DND-41 (cell line): ENCODE measurements around the gene CTRB1.

Experiments used
- ATAC-seq: fragments of 200-7000 bp; cut with Tn5 transposase; 3 replicates; pipeline ENCODE4 v1.9.1; 2021; ENCODE audit warnings: low read depth; ENCODE audit not compliant: insufficient read depth
- DNase-seq: peaks from one replicate; pipeline ENCODE4 v3.0.0-alpha.2; 2020
- H2AFZ ChIP-seq: 2 replicates; pipeline ENCODE4 v1.6.0; 2012; ENCODE audit warnings: low read depth, low read length
- H3K27ac ChIP-seq: 2 replicates; pipeline ENCODE4 v1.5.1; 2012; ENCODE audit warnings: low read length, inconsistent platforms
- H3K27me3 ChIP-seq: fragments of 200-600 bp; sonication (generic); 2 replicates; pipeline ENCODE4 v1.6.0; 2012; ENCODE audit warnings: low read length, mild to moderate bottlenecking, inconsistent platforms; ENCODE audit not compliant: insufficient read depth, poor library complexity
- H3K36me3 ChIP-seq: 2 replicates; pipeline ENCODE4 v1.5.1; 2012; ENCODE audit warnings: low read length, inconsistent platforms; ENCODE audit not compliant: insufficient read depth
- H3K4me1 ChIP-seq: 2 replicates; pipeline ENCODE4 v1.5.1; 2012; ENCODE audit warnings: mild to moderate bottlenecking, low read length; ENCODE audit not compliant: insufficient read depth
- H3K4me2 ChIP-seq: 2 replicates; pipeline ENCODE4 v1.6.0; 2012; ENCODE audit warnings: mild to moderate bottlenecking, moderate library complexity, low read length, inconsistent platforms; ENCODE audit not compliant: insufficient read depth
- H3K4me3 ChIP-seq, 2 experiments: fragments of 200-600 bp in 1 of 2; shearing (Covaris generic) in 1 of 2; 2 replicates each; pipeline ENCODE4 v1.5.1; 2012 to 2016; ENCODE audit warnings: inconsistent platforms in 2 of 2, low read length in 2 of 2, mild to moderate bottlenecking in 2 of 2, low read depth in 1 of 2, moderate library complexity in 1 of 2
- H3K79me2 ChIP-seq: 2 replicates; pipeline ENCODE4 v1.6.0; 2012; ENCODE audit warnings: low read length, inconsistent platforms; ENCODE audit not compliant: insufficient read depth
- H3K9ac ChIP-seq: 2 replicates; pipeline ENCODE4 v1.6.0; 2012; ENCODE audit warnings: low read depth, mild to moderate bottlenecking, inconsistent platforms, low read length, moderate library complexity
- H3K9me3 ChIP-seq: 2 replicates; pipeline ENCODE4 v1.5.1; 2012; ENCODE audit warnings: low read length, moderate library complexity, mild to moderate bottlenecking, inconsistent platforms; ENCODE audit not compliant: insufficient read depth, severe bottlenecking
- H4K20me1 ChIP-seq: 2 replicates; pipeline ENCODE4 v1.6.0; 2012; ENCODE audit warnings: low read length; ENCODE audit not compliant: insufficient read depth
- EZH2 ChIP-seq: IDR thresholded peaks from 3 replicates; pipeline ENCODE4 v1.6.1; 2012; ENCODE audit warnings: borderline replicate concordance, low read depth, mild to moderate bottlenecking, moderate library complexity, low read length, inconsistent platforms; ENCODE audit not compliant: severe bottlenecking
- TF ChIP-seq, protein P1 (sequence below): IDR thresholded peaks from 2 replicates; pipeline ENCODE4 v1.5.1; 2012; ENCODE audit warnings: borderline replicate concordance, low read length, moderate library complexity, mild to moderate bottlenecking; ENCODE audit not compliant: poor library complexity, severe bottlenecking; ENCODE audit errors: extremely low read depth

The CTRB1 gene

DNA sequence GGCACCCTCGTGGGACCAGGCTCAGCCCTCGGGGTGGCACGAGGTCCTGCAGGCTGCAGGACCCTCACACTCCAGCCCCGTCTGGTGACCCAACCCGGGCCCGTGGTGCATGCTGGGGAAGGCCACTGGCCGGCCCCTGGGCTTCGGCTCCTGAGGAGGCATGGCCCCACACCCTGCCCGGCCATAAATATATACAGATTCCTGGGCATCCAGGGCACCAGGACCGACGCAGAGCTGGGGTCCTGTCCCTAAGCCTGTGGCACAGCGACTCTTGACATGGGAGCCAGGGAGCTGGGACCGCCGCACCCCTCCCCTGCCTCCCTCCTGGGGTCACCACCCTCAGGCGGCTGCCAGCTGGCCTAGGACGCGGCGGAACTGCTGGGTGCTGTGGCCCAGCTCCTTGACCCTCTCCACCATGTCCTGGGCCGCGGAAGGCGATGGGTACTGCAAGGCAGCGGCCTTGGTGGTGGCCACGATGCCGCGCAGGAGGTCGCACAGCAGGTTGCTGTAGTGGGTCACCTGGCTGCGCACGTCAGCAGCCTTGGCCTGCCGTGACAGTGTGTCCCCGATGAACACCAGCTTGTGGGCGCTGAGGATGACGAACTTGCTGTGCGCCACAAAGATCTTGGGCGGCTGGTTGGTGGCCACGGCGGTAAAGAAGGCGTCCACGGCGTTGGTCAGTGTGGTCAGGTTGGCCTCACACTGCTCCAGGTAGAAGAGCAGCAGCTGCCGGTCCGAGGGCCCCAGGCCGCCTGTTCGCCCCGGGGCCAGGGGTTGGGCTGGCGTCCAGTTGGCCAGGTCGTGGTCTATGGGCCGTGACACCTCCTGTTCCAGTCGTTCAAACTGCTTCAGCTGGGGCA lies 10.6 kb downstream of the CTRB1 start:
- no peaks in the 10 kb centered on the region for H3K9me3 ChIP-seq
- H3K9ac ChIP-seq, result no peak overlapping the region
- H2AFZ ChIP-seq, result no peak overlapping the region
- no peak overlapping the region for H3K4me3 ChIP-seq
- peaks cover 6% of the 10 kb centered on the region for H3K4me1 ChIP-seq
- no peak for TF ChIP-seq EZH2
- TF ChIP-seq, protein P1, sequence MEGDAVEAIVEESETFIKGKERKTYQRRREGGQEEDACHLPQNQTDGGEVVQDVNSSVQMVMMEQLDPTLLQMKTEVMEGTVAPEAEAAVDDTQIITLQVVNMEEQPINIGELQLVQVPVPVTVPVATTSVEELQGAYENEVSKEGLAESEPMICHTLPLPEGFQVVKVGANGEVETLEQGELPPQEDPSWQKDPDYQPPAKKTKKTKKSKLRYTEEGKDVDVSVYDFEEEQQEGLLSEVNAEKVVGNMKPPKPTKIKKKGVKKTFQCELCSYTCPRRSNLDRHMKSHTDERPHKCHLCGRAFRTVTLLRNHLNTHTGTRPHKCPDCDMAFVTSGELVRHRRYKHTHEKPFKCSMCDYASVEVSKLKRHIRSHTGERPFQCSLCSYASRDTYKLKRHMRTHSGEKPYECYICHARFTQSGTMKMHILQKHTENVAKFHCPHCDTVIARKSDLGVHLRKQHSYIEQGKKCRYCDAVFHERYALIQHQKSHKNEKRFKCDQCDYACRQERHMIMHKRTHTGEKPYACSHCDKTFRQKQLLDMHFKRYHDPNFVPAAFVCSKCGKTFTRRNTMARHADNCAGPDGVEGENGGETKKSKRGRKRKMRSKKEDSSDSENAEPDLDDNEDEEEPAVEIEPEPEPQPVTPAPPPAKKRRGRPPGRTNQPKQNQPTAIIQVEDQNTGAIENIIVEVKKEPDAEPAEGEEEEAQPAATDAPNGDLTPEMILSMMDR, result no peak
- ATAC-seq (no peak), DNase-seq (no peak)
- no peaks in the 10 kb centered on the region for H3K27me3 ChIP-seq
- no peak overlapping the region for H3K27ac ChIP-seq
- no peak overlapping the region for H3K4me2 ChIP-seq
- H4K20me1 ChIP-seq, result peaks cover 6% of the 10 kb centered on the region; the same call in 1 of the 2 replicates
- H3K79me2 ChIP-seq, result no peaks in the 10 kb centered on the region
- no peaks in the 10 kb centered on the region for H3K36me3 ChIP-seq

DNA sequence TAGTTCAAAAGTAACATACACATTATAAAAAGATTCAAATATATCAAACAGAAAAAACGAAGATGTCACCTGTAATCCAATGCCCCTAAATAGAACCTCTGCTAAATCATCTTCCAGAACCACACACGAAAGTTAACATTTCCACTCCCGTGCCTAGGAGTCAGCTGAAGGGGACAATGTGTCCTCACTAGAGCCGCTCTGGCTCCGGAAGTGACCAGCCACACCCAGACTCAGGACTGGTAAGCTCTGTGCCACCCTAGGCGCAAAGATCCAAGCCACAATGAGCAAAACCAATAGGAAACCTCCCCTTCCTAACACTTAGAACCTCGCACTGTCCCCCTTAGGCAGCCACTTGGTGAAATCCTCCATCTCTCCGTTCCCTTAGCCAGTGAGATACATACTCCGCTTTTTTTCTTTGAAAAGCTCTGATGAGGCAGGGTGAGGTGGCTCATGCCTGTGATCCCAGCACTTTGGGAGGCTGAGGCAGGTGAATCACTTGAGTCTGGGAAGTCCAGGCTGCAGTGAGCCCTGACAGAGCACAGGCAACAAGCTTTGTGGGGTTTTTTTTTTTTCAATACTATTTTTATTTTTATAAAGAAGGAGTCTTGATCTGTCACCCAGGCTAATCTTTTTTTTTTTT lies 11.8 kb downstream of the CTRB1 start:
- Histone ChIP-seq H3K4me2 (no peak overlapping the region), H2AFZ (no peak overlapping the region; the same call in 1 of the 2 replicates), H3K9ac (no peak overlapping the region), H3K27ac (no peak overlapping the region), H3K27me3 (no peaks in the 10 kb centered on the region), H4K20me1 (peaks cover 11% of the 10 kb centered on the region; the same call in 1 of the 2 replicates), H3K4me3 (no peak overlapping the region), H3K4me1 (peaks cover 6% of the 10 kb centered on the region), H3K79me2 (no peaks in the 10 kb centered on the region), H3K36me3 (no peaks in the 10 kb centered on the region), H3K9me3 (no peaks in the 10 kb centered on the region)
- TF ChIP-seq, protein P1, result no peak
- TF ChIP-seq EZH2, result no peak
- ATAC-seq (no peak), DNase-seq (no peak)

DNA sequence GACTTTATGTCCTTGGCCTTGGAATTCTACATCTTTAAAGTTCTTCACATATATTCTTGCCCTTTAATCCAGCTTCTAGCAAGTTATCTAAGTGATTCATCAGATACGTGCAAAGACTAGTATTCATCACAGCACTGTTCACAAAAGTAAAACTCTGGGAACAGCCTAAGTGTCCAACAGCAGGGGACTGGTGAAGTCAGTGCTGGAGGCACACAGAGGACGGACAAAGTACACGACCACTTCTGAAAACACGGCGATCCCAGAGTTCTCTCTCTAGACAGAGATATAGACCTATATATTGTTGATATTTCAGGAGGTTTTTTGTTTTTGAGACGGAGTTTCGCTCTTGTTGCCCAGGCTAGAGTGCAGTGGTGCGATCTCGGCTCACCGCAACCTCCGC lies 12.8 kb downstream of the CTRB1 start:
- H3K9me3 ChIP-seq, result no peaks in the 10 kb centered on the region
- peaks cover 9% of the 10 kb centered on the region; the same call in 1 of the 2 replicates for H4K20me1 ChIP-seq
- no peaks in the 10 kb centered on the region for H3K36me3 ChIP-seq
- H3K9ac ChIP-seq, result no peak overlapping the region
- H3K27me3 ChIP-seq, result no peaks in the 10 kb centered on the region
- H3K4me2 ChIP-seq, result no peak overlapping the region
- H3K27ac ChIP-seq, result no peak overlapping the region
- no peaks in the 10 kb centered on the region for H3K79me2 ChIP-seq
- no peak overlapping the region for H3K4me3 ChIP-seq
- TF ChIP-seq, protein P1, result no peak
- TF ChIP-seq EZH2, result no peak
- peaks cover 6% of the 10 kb centered on the region for H3K4me1 ChIP-seq
- DNase-seq (no peak), ATAC-seq (no peak)
- no peak overlapping the region for H2AFZ ChIP-seq
